ENCODE results near the gene RYR1. TPM values are rescaled to one million over a fixed set of nuclear protein-coding genes. Genes with fewer than 3 reads are reported as not detected.

RYR1 gene
- total and polyA plus RNA-seq, 2 of the 13 experiments (the other 11 are each of a cell fraction or from before 2014, with no cell fraction given), result 0.03 TPM; not detected in 1

DNA sequence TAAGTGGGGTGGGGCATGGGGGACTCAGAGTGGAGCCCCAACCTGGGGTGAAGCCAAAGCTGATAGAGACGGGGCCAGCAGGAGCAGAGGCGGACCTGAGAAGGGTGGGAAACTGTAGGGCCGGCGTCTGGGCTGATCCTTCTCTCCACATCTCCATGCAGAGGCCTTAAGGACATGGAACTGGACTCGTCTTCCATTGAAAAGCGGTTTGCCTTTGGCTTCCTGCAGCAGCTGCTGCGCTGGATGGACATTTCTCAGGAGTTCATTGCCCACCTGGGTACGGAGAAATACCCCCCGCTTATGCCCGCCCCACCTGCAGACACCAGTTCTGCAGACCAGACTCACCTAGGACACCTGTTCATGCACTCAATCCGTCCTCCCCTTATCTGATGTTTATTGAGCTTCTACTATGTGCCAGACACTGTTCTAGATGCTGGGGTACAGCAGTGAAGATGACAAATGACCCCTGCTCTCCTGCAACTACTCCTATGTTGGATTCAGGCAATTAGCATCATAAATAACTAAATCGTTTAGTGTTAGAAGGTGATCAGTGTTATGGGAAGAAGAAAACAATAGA, 74.1 kb downstream of the RYR1 start:
- CTCF ChIA-PET (ENCODE audit: low intra/inter-chr PET ratio, low total read pairs), result no interaction called here
- POLR2A ChIA-PET, result no interaction called here
- no peak overlapping the region for H3K27ac ChIP-seq (ENCODE audit: extremely low read length, insufficient read depth, low read length)
- no peak overlapping the region for H2AFZ ChIP-seq (ENCODE audit: low read length)
- H3K79me2 ChIP-seq (ENCODE audit: insufficient read depth, low read length), result no peaks in the 10 kb centered on the region
- no peaks in the 10 kb centered on the region for H4K20me1 ChIP-seq (ENCODE audit: insufficient read depth, low read length)
- intact Hi-C loops (cut with micrococcal nuclease; ENCODE audit: unreplicated experiment) (no loop called here), in situ Hi-C loops (cut with HindIII; ENCODE audit: extremely low pct_ligation_motif_present, low pct_unique_long_range_greater_than_20kb) (no loop called here)
- peaks cover 9% of the 10 kb centered on the region for H3K4me1 ChIP-seq (ENCODE audit: insufficient read depth, low read length)
- BruUV-seq (replicated peaks), result no TSS peak
- no peak overlapping the region for H3K4me2 ChIP-seq (ENCODE audit: low read depth, low read length)
- WGBS (ENCODE audit: low lambda C conversion rate), result 73% methylated on average over 8 of the region's 12 CpGs
- H3K9me3 ChIP-seq (ENCODE audit: low read length), result no peaks in the 10 kb centered on the region
- no peaks in the 10 kb centered on the region for H3K36me3 ChIP-seq (replicated peaks in 1 of 2; ENCODE audit: control insufficient read depth in 1 of 2, insufficient read depth in 2 of 2, low read length in 2 of 2)
- no peak overlapping the region for H3K9ac ChIP-seq (ENCODE audit: insufficient read depth, low read depth, low read length)
- peaks cover 0 to 20% of the 10 kb centered on the region in 2 experiments; a peak in 2 of 5 replicates for H3K27me3 ChIP-seq (ENCODE audit: control insufficient read depth in 1 of 2, insufficient read depth in 2 of 2, low read length in 2 of 2)
- FAIRE-seq, result no peak
- DNase-seq (ENCODE audit: low spot score), result no peak
- ATAC-seq, result no peak
- no peak overlapping the region for H3K4me3 ChIP-seq (replicated peaks in 1 of 3; ENCODE audit: insufficient read depth in 1 of 3, low read depth in 2 of 3, low read length in 3 of 3)
- TF ChIP-seq REL (CRISPR knock-in tag; conservative IDR thresholded peaks at IDR 0.05), result no peak
- TF ChIP-seq, protein P1, sequence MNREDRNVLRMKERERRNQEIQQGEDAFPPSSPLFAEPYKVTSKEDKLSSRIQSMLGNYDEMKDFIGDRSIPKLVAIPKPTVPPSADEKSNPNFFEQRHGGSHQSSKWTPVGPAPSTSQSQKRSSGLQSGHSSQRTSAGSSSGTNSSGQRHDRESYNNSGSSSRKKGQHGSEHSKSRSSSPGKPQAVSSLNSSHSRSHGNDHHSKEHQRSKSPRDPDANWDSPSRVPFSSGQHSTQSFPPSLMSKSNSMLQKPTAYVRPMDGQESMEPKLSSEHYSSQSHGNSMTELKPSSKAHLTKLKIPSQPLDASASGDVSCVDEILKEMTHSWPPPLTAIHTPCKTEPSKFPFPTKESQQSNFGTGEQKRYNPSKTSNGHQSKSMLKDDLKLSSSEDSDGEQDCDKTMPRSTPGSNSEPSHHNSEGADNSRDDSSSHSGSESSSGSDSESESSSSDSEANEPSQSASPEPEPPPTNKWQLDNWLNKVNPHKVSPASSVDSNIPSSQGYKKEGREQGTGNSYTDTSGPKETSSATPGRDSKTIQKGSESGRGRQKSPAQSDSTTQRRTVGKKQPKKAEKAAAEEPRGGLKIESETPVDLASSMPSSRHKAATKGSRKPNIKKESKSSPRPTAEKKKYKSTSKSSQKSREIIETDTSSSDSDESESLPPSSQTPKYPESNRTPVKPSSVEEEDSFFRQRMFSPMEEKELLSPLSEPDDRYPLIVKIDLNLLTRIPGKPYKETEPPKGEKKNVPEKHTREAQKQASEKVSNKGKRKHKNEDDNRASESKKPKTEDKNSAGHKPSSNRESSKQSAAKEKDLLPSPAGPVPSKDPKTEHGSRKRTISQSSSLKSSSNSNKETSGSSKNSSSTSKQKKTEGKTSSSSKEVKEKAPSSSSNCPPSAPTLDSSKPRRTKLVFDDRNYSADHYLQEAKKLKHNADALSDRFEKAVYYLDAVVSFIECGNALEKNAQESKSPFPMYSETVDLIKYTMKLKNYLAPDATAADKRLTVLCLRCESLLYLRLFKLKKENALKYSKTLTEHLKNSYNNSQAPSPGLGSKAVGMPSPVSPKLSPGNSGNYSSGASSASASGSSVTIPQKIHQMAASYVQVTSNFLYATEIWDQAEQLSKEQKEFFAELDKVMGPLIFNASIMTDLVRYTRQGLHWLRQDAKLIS (CRISPR knock-in tag; IDR thresholded peaks at IDR 0.05), result no peak
- no peak for TF ChIP-seq ATF7 (IDR thresholded peaks at IDR 0.05)
- no peak for TF ChIP-seq ATF7 (CRISPR knock-in tag; IDR thresholded peaks at IDR 0.05)
- TF ChIP-seq AGO1 (IDR thresholded peaks at IDR 0.05; ENCODE audit: low read depth, low read length, poor library complexity, severe bottlenecking), result no peak
- TF ChIP-seq, protein P2, sequence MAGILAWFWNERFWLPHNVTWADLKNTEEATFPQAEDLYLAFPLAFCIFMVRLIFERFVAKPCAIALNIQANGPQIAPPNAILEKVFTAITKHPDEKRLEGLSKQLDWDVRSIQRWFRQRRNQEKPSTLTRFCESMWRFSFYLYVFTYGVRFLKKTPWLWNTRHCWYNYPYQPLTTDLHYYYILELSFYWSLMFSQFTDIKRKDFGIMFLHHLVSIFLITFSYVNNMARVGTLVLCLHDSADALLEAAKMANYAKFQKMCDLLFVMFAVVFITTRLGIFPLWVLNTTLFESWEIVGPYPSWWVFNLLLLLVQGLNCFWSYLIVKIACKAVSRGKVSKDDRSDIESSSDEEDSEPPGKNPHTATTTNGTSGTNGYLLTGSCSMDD (CRISPR knock-in tag; IDR thresholded peaks at IDR 0.05), result no peak
- no peak for TF ChIP-seq ARNT2 (CRISPR knock-in tag; IDR thresholded peaks at IDR 0.05; ENCODE audit: low read depth)
- TF ChIP-seq, protein P3, sequence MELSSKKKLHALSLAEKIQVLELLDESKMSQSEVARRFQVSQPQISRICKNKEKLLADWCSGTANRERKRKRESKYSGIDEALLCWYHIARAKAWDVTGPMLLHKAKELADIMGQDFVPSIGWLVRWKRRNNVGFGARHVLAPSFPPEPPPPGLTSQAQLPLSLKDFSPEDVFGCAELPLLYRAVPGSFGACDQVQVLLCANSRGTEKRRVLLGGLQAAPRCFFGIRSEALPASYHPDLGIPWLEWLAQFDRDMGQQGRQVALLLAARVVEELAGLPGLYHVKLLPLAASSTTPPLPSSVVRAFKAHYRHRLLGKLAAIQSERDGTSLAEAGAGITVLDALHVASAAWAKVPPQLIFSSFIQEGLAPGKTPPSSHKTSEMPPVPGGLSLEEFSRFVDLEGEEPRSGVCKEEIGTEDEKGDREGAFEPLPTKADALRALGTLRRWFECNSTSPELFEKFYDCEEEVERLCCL (CRISPR knock-in tag; IDR thresholded peaks at IDR 0.05; ENCODE audit: borderline replicate concordance), result no peak
- TF ChIP-seq ZNF660 (CRISPR knock-in tag; IDR thresholded peaks at IDR 0.05; ENCODE audit: borderline replicate concordance, low read depth), result no peak
- TF ChIP-seq, protein P4, sequence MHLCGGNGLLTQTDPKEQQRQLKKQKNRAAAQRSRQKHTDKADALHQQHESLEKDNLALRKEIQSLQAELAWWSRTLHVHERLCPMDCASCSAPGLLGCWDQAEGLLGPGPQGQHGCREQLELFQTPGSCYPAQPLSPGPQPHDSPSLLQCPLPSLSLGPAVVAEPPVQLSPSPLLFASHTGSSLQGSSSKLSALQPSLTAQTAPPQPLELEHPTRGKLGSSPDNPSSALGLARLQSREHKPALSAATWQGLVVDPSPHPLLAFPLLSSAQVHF (CRISPR knock-in tag; IDR thresholded peaks at IDR 0.05), result no peak
